Tibial artery (tissue), 4 donors: ENCODE data around the gene DCAF8.

Experiments
- DNase-seq, 2 donors: peaks; one replicate each; pipeline ENCODE4 v3.0.0-alpha.2; 2019
- H3K27ac ChIP-seq, 2 donors: fragments of 200-600 bp; sonication (generic) in 1 of 2; 1 replicate in 1 of 2; 2 replicates in 1 of 2; pipeline ENCODE4 v1.5.1; 2018 to 2019; ENCODE audit warnings: mild to moderate bottlenecking in 1 of 2
- H3K27me3 ChIP-seq, 2 donors: fragments of 200-600 bp; sonication (generic) in 1 of 2; one replicate each; pipeline versions ENCODE4 v1.5.1 to v1.6.0; 2016 to 2019
- H3K36me3 ChIP-seq, 3 donors: fragments of 200-600 bp; sonication (generic) in 2 of 3; one replicate each; pipeline ENCODE4 v1.5.1; 2016 to 2019; ENCODE audit warnings: mild to moderate bottlenecking in 2 of 3
- H3K4me1 ChIP-seq, 4 donors: fragments of 200-600 bp; sonication (generic) in 2 of 4; 1 replicate in 3 of 4; 2 replicates in 1 of 4; pipeline ENCODE4 v1.5.1; 2016 to 2019
- H3K4me3 ChIP-seq, 2 donors: fragments of 200-600 bp; sonication (generic) in 1 of 2; 1 replicate in 1 of 2; 2 replicates in 1 of 2; pipeline ENCODE4 v1.5.1; 2018 to 2019; ENCODE audit warnings: mild to moderate bottlenecking in 2 of 2
- H3K9me3 ChIP-seq, 3 donors: fragments of 200-600 bp; sonication (generic) in 1 of 3; one replicate each; pipeline ENCODE4 v1.5.1; 2016 to 2019
- CTCF ChIP-seq, 2 experiments: fragments of 200-600 bp in 1 of 2; fragments of 450-650 bp in 1 of 2; IDR thresholded peaks; one replicate each; pipeline ENCODE4 v1.5.1; 2017 to 2019; ENCODE audit warnings: antibody characterized with exemption in 2 of 2, mild to moderate bottlenecking in 1 of 2, moderate library complexity in 1 of 2
- intact Hi-C: fragments of 100-400 bp; cut with DNase I; formaldehyde crosslinking; loops from one replicate; pipeline ENCODE4 v1.15.0; 2023; ENCODE audit warnings: low total_unique reads

Gene DCAF8

DNA sequence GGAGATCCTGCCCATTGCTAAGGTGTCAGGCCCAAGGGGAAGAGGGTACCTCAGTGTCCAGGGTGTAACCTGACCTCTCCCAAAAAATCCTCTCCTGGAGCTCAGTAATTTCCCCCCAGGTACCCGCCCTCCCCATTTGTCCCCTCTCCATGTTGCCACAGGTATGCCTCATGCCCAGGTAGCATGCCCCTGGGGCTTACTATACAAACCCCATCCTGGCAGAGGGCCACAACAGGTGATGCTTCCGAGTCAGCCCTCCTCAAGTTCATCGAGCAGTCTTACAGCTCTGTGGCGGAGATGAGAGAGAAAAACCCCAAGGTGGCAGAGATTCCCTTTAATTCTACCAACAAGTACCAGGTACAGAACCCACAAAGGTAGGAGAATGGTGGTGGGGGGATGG lies 95.3 kb downstream of the DCAF8 start:
- TF ChIP-seq CTCF (IDR thresholded peaks at IDR 0.05): no peak
- intact Hi-C loops: no loop called here
- H3K9me3 ChIP-seq: no peaks in the 10 kb centered on the region
- peaks cover 0 to 3% (median 0%) of the 10 kb centered on the region in 4 donors for H3K4me1 ChIP-seq
- no peak for DNase-seq
- H3K27ac ChIP-seq: no peak overlapping the region
- no peak overlapping the region for H3K4me3 ChIP-seq
- H3K27me3 ChIP-seq: peaks cover 0 to 5% of the 10 kb centered on the region in 2 donors
- no peaks in the 10 kb centered on the region for H3K36me3 ChIP-seq

DNA sequence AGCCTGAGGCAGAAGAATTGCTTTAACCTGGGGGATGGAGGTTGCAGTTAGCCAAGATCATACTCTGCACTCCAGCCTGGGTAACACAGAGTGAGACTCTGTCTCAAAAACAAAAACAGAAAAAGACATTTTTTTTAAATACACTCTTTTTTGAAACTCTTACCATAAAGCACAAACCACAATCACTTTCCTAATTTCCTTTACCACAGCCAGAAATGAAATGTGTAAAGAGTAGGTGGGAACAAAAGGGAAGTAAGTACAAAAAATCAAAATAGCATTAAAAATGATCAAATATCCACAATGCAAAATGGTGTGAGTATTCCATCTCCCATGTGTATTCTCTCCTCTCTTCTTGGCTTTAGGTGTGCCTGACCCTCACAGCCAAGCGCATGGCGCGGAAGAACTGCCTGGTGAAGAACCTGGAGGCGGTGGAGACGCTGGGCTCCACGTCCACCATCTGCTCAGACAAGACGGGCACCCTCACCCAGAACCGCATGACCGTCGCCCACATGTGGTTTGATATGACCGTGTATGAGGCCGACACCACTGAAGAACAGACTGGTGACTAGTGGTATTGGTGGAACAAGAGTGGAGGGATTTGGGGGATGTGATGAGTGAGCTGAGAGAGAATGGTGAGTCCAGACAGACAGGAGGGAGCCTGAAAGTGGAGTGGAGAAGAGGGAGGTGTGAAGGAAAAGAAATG lies 96.0 kb downstream of the DCAF8 start:
- Histone ChIP-seq H3K9me3 (no peaks in the 10 kb centered on the region), H3K36me3 (no peaks in the 10 kb centered on the region), H3K27me3 (peaks cover 0 to 5% of the 10 kb centered on the region in 2 donors), H3K4me1 (peaks cover 0 to 3% (median 0%) of the 10 kb centered on the region in 4 donors), H3K27ac (no peak overlapping the region), H3K4me3 (no peak overlapping the region)
- DNase-seq: no peak
- no peak for TF ChIP-seq CTCF (IDR thresholded peaks at IDR 0.05)
- intact Hi-C loops: no loop called here
